GM19438 (cell line): ENCODE data around the gene ACSF2.
"Not testable (repeated sequence)": the region's sequence is repeated elsewhere in the genome, so short reads cannot be mapped to it uniquely, and the experiment has no call there.

Experiments
- ATAC-seq: cut with Tn5 transposase; IDR thresholded peaks from one replicate; pipeline ENCODE4 v1.9.1; 2021; ENCODE audit warnings: low read depth; ENCODE audit not compliant: unreplicated experiment

Gene ACSF2

DNA sequence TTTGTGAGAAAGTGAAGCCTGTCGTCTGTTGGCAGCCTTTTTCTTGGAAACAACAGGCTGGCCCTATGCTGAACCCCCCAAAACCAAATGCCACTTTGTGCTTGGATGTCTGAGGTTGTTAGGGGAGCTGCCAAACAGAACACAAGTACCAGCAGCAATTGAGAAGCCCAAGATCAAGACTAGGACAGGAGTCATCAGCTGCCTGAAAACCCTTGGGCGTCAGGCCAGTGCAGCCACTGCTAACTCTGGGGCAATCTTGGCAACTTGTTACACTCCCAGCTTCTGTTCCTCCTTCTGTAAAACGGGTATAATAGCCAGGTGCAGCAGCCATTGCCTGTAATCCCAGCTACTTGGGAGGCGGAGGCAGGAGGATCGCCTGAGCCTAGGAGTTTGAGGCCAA is 19.4 kb upstream of the ACSF2 start:
- ATAC-seq, result no peak

DNA sequence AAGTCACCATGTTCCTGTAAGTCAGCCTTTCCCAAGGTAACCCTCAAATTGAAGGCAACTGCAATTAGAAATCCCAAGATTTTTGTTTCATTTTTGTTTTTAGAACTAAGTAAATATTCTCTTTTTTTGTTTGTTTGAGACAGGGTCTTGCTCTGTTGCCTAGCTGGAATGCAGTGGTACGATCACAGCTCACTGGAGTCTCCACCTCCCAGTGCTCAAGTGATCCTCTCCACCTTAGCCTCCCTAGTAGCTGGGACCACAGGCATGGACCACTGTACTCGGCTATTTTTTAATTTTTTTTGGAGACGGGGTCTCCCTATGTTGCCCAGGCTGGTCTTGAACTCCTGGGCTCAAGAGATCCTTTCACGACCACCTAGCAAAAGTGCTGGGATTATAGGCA is 18.1 kb upstream of the ACSF2 start:
- ATAC-seq, result no peak

DNA sequence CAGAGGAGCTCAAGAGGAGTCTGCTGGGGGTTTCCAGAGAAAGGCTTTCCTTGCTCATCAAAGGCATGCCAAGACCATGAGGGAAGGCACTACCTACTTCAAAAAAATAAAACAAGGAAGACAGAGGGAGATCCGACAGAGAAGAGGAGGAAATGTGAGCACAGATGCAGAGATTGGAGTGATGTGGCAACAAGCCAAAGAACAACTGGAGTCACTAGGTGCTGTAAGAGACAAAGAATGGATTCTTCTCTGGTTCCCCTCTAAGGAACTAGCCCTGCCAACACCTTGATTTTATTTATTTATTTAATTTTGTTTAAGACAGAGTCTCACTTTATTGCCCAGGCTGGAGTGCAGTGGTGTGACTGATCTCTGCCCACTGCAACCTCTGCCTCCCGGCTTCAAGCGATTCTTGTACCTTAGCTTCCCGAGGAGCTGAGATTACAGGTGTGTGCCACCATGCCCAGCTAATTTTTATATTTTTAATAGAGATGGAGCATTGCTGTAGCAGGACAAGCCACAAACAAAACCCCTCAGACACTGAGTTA is 13.8 kb upstream of the ACSF2 start:
- ATAC-seq, result no peak

DNA sequence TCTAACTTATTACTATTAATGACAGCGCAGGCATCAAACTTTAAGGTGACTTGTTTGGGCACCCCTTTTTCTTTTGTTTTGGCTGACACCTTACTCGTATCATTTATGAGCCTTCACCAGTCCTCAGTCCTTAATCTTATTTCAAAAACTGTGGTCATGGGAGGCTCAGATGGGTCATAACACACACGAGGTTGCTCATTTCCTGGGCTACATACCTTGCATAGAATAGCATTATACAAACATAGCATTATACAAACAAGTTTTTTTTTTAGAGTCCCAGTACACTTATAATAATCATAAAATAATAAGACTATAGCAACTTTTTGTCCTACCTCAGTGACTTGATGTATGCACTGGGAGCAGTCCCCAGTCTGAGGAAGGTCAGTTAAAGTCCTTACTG is 11.2 kb upstream of the ACSF2 start:
- no peak for ATAC-seq

DNA sequence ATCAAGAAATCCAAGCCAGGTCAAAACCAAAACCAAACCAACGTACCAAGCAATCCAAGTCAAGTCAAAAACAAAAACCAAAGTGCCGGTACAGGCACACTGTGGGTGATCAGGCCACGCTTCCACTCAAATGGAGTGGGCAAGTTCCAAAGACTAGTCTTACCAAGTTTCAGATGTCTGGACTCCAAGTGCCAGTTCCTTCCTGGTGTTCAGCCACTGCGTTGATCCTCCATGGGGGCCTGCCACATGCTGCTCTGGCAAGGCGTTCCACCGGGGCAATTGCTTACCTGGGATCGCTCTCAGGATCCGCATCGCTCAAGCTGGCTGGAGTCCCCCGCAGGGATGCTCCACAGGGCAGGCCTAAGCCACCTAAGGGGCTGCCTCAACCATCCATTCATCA is 6.4 kb upstream of the ACSF2 start:
- not testable (repeated sequence) for ATAC-seq

DNA sequence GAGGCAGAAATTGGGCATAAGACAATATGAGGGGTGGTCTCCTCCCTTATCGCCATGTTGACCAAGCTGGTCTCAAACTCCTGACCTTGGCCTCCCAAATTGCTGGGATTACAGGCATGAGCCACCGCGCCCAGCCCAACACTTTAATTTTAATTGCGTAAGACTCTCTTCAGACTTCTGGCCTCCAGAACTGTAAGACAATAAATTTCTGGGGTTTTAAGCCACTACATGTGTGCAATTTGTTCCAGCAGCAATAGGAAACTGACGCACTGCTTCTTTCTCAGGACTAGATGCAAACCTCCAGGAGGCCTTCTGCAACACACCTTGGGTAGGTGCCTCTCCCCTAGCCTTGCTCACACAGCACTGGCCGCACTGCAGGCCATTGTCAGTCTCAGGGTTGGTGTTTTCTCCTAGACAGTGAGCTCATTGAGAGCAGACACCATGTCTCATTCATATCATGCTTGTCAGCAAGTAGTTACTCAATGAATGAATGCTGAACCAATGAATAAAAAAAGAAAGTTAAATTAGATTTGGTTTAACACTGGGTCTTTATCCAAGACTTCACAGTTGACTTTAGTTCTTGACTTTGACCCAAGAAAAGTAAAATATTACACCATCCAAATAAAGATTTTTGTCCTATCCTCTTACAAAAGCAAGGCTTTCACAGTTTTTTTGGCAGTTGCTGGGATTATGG is 5.5 kb upstream of the ACSF2 start:
- ATAC-seq, result no peak

DNA sequence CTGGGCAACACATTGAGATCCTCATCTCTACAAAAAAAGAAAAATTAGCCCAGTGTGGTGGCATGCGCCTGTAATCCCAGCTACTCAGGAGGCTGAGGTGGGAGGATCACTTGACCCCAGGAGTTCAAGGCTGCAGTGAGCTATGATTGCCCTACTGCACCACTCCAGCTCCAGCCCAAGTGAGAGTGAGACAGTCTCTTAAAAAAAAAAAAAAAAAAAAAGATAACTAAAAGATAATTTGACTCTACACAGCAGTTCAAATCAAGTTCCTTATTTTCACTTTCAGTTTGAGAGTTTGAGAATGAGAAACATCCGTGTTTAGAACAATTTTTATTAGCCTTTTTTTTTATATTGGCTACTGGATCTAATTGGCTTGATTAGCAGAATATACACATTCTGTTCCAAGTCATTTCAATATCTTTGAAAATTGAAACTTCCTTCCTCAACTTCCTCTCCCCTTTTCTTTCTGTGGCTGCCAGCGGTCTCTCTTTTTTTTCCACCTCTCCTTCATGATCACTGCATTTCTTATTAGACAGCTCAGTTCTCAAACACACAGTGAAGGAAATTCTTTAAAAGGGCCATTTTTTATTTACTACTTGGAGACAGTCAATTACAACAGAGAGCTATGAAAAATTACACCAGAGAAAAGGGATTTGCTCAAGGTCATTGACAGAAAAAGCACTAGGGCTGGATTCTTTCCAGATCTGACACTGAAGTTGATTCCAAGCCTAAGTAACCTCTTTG is 4.5 kb upstream of the ACSF2 start:
- no peak for ATAC-seq

DNA sequence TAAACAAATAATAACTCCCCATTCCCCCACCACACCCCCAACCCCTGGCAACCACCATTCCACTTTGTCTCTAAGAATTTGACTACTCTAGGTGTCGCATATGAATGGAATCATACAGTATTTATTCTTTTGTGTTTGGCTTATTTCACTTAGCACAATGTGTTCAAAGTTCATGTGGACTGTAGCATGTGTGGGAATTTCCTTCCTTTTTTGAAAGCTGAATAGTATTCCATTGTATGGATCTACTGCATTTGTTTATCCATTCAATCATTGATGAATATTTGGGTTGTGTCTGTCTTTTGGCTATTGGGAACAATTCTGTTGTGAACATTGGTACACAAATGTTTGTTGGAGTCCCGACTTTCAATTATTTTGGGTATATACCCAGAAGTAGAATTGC is 3.3 kb upstream of the ACSF2 start:
- no peak for ATAC-seq

DNA sequence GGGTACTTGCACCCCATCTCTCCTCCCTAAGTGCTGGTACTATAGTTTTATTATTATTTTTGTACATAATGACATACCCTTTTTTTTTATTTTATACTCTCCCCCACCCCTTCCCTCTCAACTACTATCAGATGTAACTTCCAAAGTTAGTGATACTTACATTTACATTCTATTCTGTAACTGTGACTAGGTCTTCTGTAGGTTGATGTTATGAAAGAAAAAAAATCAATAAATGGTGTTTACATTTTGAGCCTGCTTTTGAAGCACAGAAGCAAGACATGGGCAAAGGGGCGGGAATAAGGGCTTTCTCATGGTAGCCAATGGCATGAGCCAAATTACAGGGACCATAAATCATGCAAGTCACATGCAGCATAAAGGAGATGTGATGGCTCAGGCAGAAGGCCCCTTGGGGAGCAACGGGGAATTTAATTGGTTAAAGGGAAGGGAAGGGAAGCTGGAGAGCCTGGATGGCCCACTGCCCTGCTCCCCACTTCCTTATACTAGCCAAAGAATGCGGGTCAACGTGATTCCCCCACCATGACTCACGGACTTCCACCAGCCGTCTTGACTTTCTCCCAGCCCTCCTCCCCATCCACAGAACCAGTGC is 2.4 kb upstream of the ACSF2 start:
- ATAC-seq, result no peak

DNA sequence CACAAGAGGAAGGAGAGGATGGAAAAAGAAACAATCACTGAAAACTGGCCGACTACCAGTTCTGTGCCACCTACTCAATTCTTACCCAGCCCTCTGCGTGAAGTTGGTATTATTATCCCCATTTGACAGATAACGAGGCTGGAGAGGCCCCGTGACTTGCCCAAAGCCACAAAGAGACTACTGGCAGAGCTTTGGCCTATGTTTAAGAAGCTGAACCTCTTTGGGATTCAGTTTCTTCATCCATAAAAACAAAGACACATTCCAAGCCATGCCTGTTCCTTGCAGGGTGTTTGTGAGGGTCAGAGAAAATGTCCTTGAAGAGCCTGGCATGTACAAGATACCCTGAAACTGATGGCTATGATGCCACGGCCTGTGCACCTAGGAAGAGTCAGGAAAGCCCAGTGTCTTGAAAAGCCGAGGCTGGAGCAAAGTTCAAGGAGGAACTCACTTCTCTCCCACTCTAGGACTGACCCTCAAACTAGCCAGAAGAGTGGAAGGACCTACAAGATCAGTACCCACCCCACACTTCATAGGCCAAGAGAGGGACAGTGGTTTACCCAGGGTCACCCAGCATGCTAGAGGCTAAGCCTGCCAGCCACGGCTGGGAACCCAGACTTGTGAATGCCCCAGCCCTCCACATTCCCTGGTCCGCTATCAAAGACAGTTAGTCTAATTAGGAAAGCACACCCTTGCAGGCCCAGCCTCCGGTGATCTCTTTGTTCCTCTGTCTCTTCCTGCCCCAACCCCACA is 1.6 kb upstream of the ACSF2 start:
- ATAC-seq, result no peak

DNA sequence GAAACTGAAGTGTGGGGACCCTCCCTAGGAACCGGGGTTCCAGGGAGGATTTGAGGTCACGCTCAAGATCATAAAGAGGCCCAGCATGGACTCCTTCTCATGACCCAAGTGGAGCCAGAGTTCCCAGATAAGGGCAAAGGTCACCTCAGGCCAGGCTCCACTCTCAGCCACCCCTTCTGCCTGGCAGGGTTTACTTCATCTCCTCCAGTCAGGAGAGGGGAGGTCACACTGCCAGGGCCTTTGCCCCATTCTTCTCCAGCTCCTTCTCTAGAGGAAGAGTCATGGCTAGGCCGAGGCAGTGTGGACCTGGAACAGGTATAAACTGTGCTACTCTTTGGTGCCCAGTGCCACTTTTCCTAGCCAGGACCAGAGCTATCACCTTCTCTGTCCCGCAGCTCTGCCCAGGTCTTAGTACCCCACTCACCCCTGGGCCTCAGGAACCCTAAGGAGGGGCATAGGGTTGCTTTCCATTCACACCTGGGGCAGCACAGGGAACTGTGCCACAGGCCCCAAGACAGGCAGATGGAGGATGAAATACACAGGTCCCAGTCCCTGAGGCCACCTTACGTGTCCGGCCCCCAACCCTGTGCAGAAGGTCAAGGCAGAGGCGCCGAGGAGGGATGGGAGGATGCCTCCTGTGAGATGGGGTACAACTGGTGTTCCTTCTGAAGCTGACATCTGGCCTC is 879 bp upstream of the ACSF2 start:
- no peak for ATAC-seq

DNA sequence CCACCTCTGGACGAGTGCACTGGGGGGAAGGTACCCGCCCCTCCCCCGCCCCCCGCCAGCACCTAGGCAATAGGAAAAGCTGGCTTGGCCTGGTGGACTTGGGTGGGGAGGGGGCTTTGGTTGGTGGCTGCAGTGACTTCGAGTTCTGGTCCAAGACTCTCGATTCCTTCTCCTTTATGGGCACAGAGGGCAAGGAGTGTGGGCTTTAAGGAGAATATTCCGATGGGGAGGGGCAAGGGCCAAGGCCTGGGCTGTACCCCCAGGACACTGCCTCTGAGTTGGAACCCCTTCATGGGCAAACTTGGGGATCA is 409 bp downstream of the ACSF2 start:
- ATAC-seq, result peak; percentile 26

DNA sequence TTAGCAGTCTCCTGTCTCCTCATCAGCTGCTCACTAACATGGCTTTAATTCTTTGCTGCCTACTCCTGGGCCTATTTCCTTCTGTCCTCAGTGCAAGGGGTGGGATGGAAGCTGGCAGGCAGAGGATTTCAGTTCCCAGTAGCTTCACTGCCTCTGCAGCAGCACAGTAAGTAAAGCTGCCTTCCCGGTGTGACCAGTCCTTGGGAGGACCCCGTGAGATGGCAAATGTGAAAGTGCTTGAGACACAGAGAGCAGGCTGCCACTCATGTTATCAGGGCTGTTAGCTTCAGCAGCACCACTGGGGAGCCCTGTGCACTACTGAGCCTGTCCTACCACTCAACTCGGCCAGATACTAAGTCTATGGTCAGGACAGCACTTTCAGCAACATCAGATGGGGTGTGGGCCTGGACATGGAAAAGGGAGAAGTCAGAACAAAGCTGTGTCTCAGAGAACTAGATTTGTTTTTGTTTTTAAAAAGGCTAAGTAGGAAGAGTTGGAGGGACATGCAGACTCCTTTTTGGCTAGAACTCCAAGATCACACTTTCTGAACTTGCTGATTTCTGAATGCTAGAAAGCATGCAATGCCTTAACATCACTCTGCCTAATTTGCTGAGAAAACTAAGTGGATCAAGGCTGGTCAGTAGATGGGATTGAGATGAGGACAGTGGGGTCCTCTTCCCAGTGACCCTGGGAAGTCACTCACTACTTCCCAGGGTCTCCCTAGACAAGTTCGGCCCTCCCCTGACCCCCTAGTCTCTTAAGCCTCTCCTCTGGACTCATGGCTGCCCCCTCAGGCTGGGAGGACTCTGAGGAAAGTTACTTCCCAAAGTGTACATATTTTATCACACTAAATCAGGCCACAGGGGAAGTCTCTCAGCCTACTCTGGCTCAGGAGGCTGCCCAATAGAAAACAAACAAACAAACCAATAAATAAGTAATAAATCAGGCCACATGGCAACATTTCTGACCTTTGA is 1.1 kb downstream of the ACSF2 start:
- peak; percentile 48 for ATAC-seq

DNA sequence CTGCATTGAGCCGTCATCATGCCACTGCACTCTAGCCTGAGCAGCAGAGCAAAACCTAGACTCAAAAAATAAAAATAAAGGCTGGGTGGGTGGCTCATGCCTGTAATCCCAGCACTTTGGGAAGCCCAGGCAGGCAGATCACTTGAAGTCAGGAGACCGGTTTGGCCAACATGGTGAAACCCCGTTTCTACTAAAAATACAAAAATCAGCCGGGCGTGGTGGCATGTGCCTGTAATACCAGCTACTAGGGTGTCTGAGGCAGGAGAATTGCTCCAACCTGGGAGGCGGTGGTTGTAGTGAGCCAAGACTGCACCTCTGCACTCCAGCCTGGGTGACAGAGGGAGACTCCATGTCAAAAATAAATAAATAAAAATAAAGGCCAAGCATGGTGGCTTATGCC is 2.1 kb downstream of the ACSF2 start:
- not testable (repeated sequence) for ATAC-seq

DNA sequence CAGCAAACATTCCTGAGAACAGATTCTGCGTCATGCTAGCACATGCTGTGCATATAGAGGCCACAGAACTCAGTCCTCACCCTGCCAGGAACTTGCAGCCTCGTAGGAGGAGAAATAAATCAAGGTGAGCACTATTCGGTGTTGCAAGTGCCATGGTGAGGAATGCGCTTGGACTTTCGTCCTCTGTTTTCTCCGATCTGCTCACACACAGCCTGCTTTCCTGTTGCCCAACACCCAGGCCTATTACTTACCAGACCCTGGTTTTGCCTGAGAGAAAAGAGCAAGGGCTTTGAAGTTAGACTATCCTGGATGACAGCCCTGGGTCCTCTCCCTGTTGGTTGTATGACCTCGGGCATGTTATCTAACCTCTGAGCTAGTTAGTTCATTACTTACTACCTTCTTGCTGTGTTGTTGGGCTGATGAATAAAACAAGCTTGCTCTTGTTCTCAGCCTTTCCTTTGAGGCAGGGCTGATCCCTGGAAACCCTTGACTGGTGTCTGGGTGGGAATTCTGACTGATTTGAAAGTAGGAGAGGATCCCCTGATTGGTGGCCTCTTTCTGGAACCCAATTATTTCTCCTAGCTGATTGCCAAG is 2.9 kb downstream of the ACSF2 start:
- no peak for ATAC-seq

DNA sequence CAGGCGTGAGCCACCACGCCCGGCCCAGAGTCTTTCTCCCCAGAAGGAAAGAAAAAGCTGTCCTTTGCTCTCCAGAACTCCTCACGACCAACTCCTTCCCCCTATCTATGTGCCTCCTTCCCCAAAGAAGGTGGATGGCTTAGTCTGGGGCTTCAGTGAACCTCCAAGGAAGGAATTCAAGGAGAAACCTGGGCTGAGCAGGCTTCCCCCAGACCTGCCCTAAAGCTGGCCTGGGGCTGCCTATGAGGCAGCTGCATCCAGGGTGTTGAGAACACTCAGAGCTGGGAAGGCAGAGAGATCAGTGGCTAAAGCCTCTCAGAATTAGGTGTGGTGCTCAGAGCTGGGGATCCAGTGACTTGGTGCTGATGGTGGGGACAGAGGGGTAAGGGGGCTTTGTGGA is 3.8 kb downstream of the ACSF2 start:
- no peak for ATAC-seq

DNA sequence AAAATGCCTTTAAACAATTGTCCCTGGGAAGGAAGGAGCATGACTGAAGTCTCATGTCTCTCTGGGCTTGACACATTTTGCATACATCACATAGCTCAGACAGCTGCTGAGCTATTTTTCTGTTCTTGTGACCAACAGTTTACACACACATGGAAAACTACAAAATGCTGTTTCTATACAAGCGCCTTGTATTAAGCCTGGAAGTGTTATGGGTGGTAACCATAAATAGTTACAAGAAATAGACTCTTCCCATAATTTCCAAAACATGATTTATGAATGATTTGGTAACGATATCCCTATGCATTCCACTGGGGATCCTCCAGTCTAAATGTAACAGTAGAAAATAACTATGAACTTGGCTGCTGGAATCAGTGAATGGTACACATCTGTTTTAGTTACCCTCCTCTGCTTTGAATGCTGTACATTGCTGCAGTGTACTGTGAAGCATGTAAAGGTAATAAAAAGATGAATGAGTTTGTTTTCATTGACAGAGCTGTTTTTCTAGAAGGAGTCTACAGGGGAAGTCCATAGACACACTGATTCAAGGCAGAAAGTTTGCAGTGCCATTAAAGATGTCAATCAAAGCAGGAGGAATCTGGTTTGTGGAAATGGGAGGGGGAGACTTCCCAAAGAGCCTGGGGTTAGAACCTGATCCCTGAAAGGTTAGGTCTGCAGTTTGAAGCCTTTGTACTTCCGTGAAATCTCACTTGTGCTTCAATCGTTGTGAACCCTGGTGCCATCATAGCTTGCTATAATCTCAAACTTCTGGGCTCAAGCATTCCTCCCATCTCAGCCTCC is 5.0 kb downstream of the ACSF2 start:
- ATAC-seq, result no peak

DNA sequence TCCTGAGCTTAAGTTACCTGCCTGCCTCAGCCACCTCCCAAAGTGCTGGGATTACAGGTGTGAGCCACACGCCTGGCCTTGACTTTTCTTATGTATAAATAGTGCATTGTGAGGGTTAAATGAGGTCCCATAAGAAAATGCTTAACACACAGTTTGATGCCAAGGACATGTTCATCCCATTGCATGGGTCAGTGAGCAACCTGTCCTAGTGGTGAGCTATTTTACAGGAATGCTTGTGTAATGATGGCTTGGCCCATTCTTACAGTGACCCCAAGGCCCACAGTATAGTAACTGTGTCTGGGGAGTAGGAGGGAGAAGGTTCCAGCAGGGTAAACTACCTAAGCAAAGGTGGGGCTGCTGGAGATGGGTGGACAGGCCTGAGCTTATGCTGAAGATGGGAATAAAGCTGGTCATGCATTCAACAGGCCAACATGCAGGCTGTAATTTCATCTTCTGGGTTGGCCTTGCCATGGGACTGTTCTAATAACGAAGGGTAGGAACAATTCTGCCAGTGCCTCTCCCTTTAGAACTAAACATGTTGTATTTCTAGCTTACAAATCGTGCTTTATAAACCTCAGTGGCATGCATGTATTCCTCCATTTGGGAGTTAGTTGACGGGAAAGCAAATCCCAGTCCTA is 6.2 kb downstream of the ACSF2 start:
- no peak for ATAC-seq
